Ovary (tissue), 3 donors: ENCODE results near the gene ZNF750.

ENCODE experiments used
- EP300 ChIP-seq: sonication (generic); formaldehyde crosslinking; IDR thresholded peaks from one replicate; pipeline ENCODE4 v1.6.1; 2017; ENCODE audit warnings: antibody characterized with exemption
- POLR2A ChIP-seq: fragments of 450-650 bp; IDR thresholded peaks from one replicate; pipeline ENCODE4 v1.6.1; 2017; ENCODE audit warnings: antibody characterized with exemption, mild to moderate bottlenecking, moderate library complexity
- TF ChIP-seq, protein P1 (sequence below), 3 donors: fragments of 450-650 bp in 2 of 3; fragments of 200-600 bp in 1 of 3; IDR thresholded peaks; one replicate each; pipeline versions ENCODE4 v1.5.1 to v1.8.0; 2016 to 2022; ENCODE audit warnings: antibody characterized with exemption in 3 of 3, mild to moderate bottlenecking in 1 of 3
- donor health status: DM: no; HTN: no; CAD: no.

DNA sequence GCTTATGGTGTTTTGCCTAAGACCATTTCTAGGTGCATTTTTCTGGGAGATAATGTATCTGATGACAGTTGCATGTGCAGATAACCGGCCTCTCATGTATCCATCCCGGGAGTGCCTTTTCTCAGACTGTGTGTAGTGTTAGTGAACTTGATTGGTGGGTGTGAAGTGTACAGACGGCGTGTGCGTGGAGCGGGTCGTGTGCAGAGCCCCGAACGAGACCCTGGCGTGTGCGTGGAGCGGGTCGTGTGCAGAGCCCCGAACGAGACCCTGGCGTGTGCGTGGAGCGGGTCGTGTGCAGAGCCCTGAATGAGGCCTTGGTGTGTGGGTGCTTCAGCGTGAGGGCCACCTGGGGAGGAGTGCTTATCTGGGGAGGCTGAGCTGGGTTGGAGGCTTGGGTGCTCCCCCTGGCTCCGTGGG lies 28.9 kb upstream of the ZNF750 start:
- TF ChIP-seq, protein P1, sequence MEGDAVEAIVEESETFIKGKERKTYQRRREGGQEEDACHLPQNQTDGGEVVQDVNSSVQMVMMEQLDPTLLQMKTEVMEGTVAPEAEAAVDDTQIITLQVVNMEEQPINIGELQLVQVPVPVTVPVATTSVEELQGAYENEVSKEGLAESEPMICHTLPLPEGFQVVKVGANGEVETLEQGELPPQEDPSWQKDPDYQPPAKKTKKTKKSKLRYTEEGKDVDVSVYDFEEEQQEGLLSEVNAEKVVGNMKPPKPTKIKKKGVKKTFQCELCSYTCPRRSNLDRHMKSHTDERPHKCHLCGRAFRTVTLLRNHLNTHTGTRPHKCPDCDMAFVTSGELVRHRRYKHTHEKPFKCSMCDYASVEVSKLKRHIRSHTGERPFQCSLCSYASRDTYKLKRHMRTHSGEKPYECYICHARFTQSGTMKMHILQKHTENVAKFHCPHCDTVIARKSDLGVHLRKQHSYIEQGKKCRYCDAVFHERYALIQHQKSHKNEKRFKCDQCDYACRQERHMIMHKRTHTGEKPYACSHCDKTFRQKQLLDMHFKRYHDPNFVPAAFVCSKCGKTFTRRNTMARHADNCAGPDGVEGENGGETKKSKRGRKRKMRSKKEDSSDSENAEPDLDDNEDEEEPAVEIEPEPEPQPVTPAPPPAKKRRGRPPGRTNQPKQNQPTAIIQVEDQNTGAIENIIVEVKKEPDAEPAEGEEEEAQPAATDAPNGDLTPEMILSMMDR (IDR thresholded peaks at IDR 0.05): no peak
- TF ChIP-seq POLR2A: no peak
- no peak for TF ChIP-seq EP300
